Activated CD8-positive, alpha-beta T cell treated with anti-CD3 and anti-CD28 coated beads, Interleukin-2, amount 10 ng/mL, durations not matched to agents 7 days and 5 days (primary cell): ENCODE data around the gene STK10. TPM values are rescaled to one million over a fixed set of nuclear protein-coding genes. Genes with fewer than 3 reads are reported as not detected.

Experiments
- ATAC-seq: fragments of 150-1000 bp; cut with Tn5 transposase; one replicate; pipeline ENCODE4 v1.10.0; 2021; ENCODE audit warnings: moderate library complexity
- CTCF ChIA-PET: fragments of 350-600 bp; sonication (Branson Sonifier 250); formaldehyde crosslinking; loops from one replicate; lab custom pipeline; 2021; ENCODE audit warnings: antibody characterized with exemption; lab: Charles Lee
- POLR2A ChIA-PET: fragments of 350-600 bp; sonication (Branson Sonifier 250); formaldehyde crosslinking; loops from one replicate; lab custom pipeline; 2021; ENCODE audit warnings: antibody characterized with exemption; lab: Charles Lee
- DNase-seq: peaks from one replicate; pipeline ENCODE4 v3.0.0-alpha.2; 2020
- H3K27ac Mint-ChIP-seq: one replicate; pipeline ENCODE4 v1.8.0; 2021; ENCODE audit warnings: mild to moderate bottlenecking, mixed read lengths
- H3K27me3 Mint-ChIP-seq: one replicate; pipeline ENCODE4 v1.8.0; 2021; ENCODE audit warnings: low read depth, mixed read lengths
- H3K36me3 Mint-ChIP-seq: one replicate; pipeline ENCODE4 v1.8.0; 2021; ENCODE audit warnings: low read depth, mixed read lengths
- H3K4me1 Mint-ChIP-seq: one replicate; pipeline ENCODE4 v1.8.0; 2021; ENCODE audit warnings: low read depth, mixed read lengths
- H3K4me3 Mint-ChIP-seq: one replicate; pipeline ENCODE4 v1.8.0; 2021; ENCODE audit warnings: mild to moderate bottlenecking, mixed read lengths
- H3K9me3 Mint-ChIP-seq: one replicate; pipeline ENCODE4 v1.8.0; 2022; ENCODE audit warnings: mixed read lengths; ENCODE audit not compliant: insufficient read depth
- total RNA-seq, 2 experiments: library from RNA; stranded (reverse); gene quantifications; one replicate each; pipeline ENCODE4 v1.2.3, GENCODE V29; 2021

Gene STK10
- total RNA-seq, 2 experiments from 2014 or later, result 294 to 299 TPM

DNA sequence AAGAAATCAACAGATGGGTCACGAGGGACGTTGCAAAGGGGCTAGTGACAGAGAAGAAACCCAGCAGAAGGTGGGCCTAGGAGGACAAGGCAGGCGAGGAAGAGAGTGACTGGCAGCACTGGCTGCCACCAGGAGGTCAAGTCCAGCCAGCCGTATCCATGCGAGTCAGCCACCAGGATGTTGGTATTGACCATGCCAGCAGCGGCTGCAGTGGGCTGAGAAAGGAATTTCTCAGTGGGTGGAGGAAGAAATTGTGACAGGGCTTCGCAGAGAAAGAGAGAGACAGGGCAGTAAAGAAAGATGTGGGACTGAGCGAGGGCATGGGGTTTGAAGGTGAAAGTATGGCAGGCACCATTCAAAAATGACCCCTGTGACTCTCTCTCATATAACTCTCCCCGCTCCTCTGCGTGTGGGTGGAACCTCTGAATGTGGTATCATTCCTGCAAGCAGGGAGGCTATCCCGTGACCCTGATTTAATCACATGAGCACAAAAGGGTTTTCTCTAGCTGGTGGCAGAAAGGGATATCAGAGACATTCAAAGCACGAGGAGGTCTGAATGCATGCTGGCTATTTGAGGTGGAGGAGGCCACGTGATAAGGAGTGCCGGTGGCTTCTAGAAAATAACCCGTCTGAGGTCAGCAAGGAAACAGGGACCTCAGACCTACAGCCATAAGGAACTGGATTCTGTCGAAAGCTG lies 136.2 kb downstream of the STK10 start:
- ChIA-PET CTCF (no interaction called here), POLR2A (no interaction called here)
- ATAC-seq (no peak), DNase-seq (no peak)
- Mint-ChIP-seq H3K9me3 (no peaks in the 10 kb centered on the region), H3K27me3 (no peaks in the 10 kb centered on the region), H3K4me1 (peaks cover 7% of the 10 kb centered on the region), H3K4me3 (no peak overlapping the region), H3K27ac (peak overlapping the region; percentile 33), H3K36me3 (peaks cover 76% of the 10 kb centered on the region)

GRCh38 chr5:172050080-172050479 lies 137.9 kb downstream of the STK10 start:
- no peak for DNase-seq
- Mint-ChIP-seq H3K4me1 (peaks cover 5% of the 10 kb centered on the region), H3K9me3 (no peaks in the 10 kb centered on the region), H3K4me3 (no peak overlapping the region), H3K27ac (no peak overlapping the region), H3K27me3 (no peaks in the 10 kb centered on the region), H3K36me3 (peaks cover 70% of the 10 kb centered on the region)
- ChIA-PET CTCF (interaction anchor here (1.8 to 2.1 kb wide), 2 partner anchors 9 to 138 kb away, joined by 8 read pairs; no protein-coding TSS in a partner anchor), POLR2A (no interaction called here)
- ATAC-seq, result no peak

DNA sequence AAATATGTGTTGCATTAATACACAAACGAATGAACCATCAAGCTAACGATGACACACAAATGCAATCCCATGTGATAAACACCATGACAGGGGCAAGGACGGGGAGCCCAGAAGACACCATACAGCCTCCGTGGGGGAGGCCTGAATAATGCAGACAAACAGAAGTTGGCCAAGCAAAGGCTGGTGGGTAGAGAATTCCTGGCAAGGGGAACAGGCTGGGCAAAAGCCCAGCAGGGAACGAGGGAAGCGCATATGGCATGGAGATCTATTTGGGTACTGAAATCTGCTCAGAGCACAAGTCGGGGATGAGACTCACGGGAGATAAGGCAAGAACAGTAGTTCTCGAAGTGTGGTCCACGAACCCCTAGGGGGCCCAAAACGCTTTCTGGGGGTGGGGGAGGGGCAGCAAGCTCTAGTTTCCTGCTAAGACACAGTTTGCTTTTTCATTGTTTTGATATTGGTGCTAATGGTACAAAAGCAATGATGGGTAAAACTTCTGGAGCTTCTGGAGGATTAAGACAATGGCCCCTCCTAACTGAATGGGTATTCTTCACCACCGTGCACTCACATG lies 138.7 kb downstream of the STK10 start:
- no peak overlapping the region for H3K4me3 Mint-ChIP-seq
- peaks cover 72% of the 10 kb centered on the region for H3K36me3 Mint-ChIP-seq
- H3K9me3 Mint-ChIP-seq, result no peaks in the 10 kb centered on the region
- DNase-seq, result no peak
- H3K27ac Mint-ChIP-seq, result no peak overlapping the region
- ChIA-PET POLR2A (no interaction called here), CTCF (interaction anchor here (1.8 to 2.1 kb wide), 2 partner anchors 10 to 137 kb away, joined by 8 read pairs; no protein-coding TSS in a partner anchor)
- no peaks in the 10 kb centered on the region for H3K4me1 Mint-ChIP-seq
- no peaks in the 10 kb centered on the region for H3K27me3 Mint-ChIP-seq
- ATAC-seq, result no peak

GRCh38 chr5:172048539-172049101 lies 139.4 kb downstream of the STK10 start:
- peak overlapping the region; percentile 55 for H3K27ac Mint-ChIP-seq
- ChIA-PET CTCF (interaction anchor here (1.0 to 1.8 kb wide), 4 partner anchors 11 to 245 kb away, joined by 3 to 8 read pairs (median 4); no protein-coding TSS in a partner anchor), POLR2A (no interaction called here)
- peaks cover 75% of the 10 kb centered on the region for H3K36me3 Mint-ChIP-seq
- H3K9me3 Mint-ChIP-seq, result no peaks in the 10 kb centered on the region
- H3K27me3 Mint-ChIP-seq, result no peaks in the 10 kb centered on the region
- H3K4me3 Mint-ChIP-seq, result no peak overlapping the region
- DNase-seq (no peak), ATAC-seq (no peak)
- no peaks in the 10 kb centered on the region for H3K4me1 Mint-ChIP-seq

GRCh38 chr5:172048170-172048422 lies 139.9 kb downstream of the STK10 start:
- POLR2A ChIA-PET, result no interaction called here
- H3K4me3 Mint-ChIP-seq, result no peak overlapping the region
- DNase-seq (no peak), ATAC-seq (no peak)
- CTCF ChIA-PET, result interaction anchor here (1.0 to 1.8 kb wide), 3 partner anchors 11 to 246 kb away, joined by 3 to 4 read pairs (median 4); no protein-coding TSS in a partner anchor
- H3K4me1 Mint-ChIP-seq, result no peaks in the 10 kb centered on the region
- no peaks in the 10 kb centered on the region for H3K9me3 Mint-ChIP-seq
- no peak overlapping the region for H3K27ac Mint-ChIP-seq
- no peaks in the 10 kb centered on the region for H3K27me3 Mint-ChIP-seq
- peaks cover 75% of the 10 kb centered on the region for H3K36me3 Mint-ChIP-seq

- no peak for DNase-seq
- ChIA-PET POLR2A (no interaction called here), CTCF (interaction anchor here (1.6 to 2.4 kb wide), 3 partner anchors 13 to 247 kb away, joined by 4 to 11 read pairs (median 6); no protein-coding TSS in a partner anchor)
- H3K4me3 Mint-ChIP-seq, result no peak overlapping the region
- no peak for ATAC-seq
- peaks cover 65% of the 10 kb centered on the region for H3K36me3 Mint-ChIP-seq
- H3K27me3 Mint-ChIP-seq, result no peaks in the 10 kb centered on the region
- H3K27ac Mint-ChIP-seq, result no peak overlapping the region
- H3K4me1 Mint-ChIP-seq, result no peaks in the 10 kb centered on the region
- no peaks in the 10 kb centered on the region for H3K9me3 Mint-ChIP-seq
These were observed 141.4 kb downstream of the STK10 start for GRCh38 chr5:172046593-172046992.

- ATAC-seq (no peak), DNase-seq (no peak)
- peak overlapping the region; percentile 63 for H3K27ac Mint-ChIP-seq
- POLR2A ChIA-PET, result no interaction called here
- no peaks in the 10 kb centered on the region for H3K9me3 Mint-ChIP-seq
- H3K27me3 Mint-ChIP-seq, result no peaks in the 10 kb centered on the region
- peaks cover 55% of the 10 kb centered on the region for H3K36me3 Mint-ChIP-seq
- no peak overlapping the region for H3K4me3 Mint-ChIP-seq
- no peaks in the 10 kb centered on the region for H3K4me1 Mint-ChIP-seq
- CTCF ChIA-PET, result interaction anchor here (1.0 to 2.4 kb wide), 2 partner anchors 38 to 134 kb away, joined by 3 to 11 read pairs; partner anchors contain the start of gene FBXW11
These were observed 142.8 kb downstream of the STK10 start for GRCh38 chr5:172045315-172045632.

GRCh38 chr5:172044631-172045314 lies 143.3 kb downstream of the STK10 start:
- Mint-ChIP-seq H3K36me3 (peaks cover 53% of the 10 kb centered on the region), H3K4me1 (peaks cover 2% of the 10 kb centered on the region), H3K27ac (peak overlapping the region; percentile 63), H3K9me3 (no peaks in the 10 kb centered on the region), H3K27me3 (no peaks in the 10 kb centered on the region), H3K4me3 (no peak overlapping the region)
- CTCF ChIA-PET, result interaction anchor here (1.0 to 2.4 kb wide), 2 partner anchors 38 to 133 kb away, joined by 3 to 11 read pairs; partner anchors contain the start of gene FBXW11
- POLR2A ChIA-PET, result no interaction called here
- DNase-seq (no peak), ATAC-seq (no peak)

DNA sequence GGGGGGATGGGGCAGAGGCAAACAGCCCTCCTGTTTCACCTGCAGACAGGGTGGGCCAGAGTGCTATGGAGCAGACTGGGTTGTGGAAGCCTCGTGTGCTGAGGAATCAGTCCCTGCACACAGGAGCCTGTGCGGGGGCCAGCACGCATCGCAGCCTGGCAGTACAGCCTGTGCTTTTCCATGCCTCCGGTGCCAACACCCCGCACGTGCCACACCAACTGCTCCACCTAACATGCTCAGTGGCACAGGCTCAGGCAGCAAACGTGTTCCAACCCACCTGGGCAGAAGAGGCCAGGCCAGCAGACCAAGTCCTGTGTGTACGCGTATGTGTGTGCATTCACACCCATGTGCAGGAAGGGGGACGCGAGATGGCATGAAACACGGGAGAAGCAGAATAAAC lies 144.2 kb downstream of the STK10 start:
- ChIA-PET POLR2A (no interaction called here), CTCF (no interaction called here)
- H3K36me3 Mint-ChIP-seq, result peaks cover 46% of the 10 kb centered on the region
- no peak for ATAC-seq
- peaks cover 2% of the 10 kb centered on the region for H3K4me1 Mint-ChIP-seq
- no peaks in the 10 kb centered on the region for H3K9me3 Mint-ChIP-seq
- DNase-seq, result no peak
- no peak overlapping the region for H3K4me3 Mint-ChIP-seq
- no peaks in the 10 kb centered on the region for H3K27me3 Mint-ChIP-seq
- no peak overlapping the region for H3K27ac Mint-ChIP-seq

DNA sequence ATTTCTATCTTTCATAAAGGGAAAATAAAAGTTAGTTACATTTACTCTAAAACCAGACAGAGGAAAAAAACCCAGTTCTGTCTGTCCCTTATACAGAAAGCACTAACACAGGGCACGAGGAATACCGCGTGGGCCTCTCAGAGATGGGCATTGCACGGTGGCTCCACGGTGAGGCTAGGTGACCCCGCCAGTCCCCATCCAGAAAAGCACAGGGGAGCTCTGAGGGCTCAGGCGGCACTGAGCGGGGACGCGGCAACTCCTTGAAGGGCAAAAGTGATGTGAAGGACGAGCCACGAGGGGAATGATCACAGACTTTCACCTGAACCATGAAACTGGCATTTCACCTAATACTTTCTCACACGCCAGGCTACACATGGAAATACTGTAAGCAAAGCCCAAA lies 145.8 kb downstream of the STK10 start:
- H3K27me3 Mint-ChIP-seq, result no peaks in the 10 kb centered on the region
- CTCF ChIA-PET, result interaction anchor here (1.6 to 4.8 kb wide), 2 partner anchors 130 to 134 kb away, joined by 5 to 80 read pairs; no protein-coding TSS in a partner anchor
- no peak overlapping the region for H3K4me3 Mint-ChIP-seq
- no peak overlapping the region for H3K27ac Mint-ChIP-seq
- ATAC-seq (no peak), DNase-seq (no peak)
- H3K36me3 Mint-ChIP-seq, result peaks cover 35% of the 10 kb centered on the region
- POLR2A ChIA-PET, result interaction anchor here (0.7 kb wide), 1 partner anchor 141 kb away, joined by 4 read pairs; no protein-coding TSS in a partner anchor
- peaks cover 2% of the 10 kb centered on the region for H3K4me1 Mint-ChIP-seq
- H3K9me3 Mint-ChIP-seq, result no peaks in the 10 kb centered on the region

GRCh38 chr5:172038167-172038566 lies 149.9 kb downstream of the STK10 start:
- Mint-ChIP-seq H3K27ac (no peak overlapping the region), H3K4me3 (no peak overlapping the region), H3K36me3 (peaks cover 4% of the 10 kb centered on the region), H3K4me1 (peaks cover 11% of the 10 kb centered on the region), H3K9me3 (no peaks in the 10 kb centered on the region), H3K27me3 (no peaks in the 10 kb centered on the region)
- DNase-seq (no peak), ATAC-seq (no peak)
- CTCF ChIA-PET, result interaction anchor here (4.4 kb wide), 1 partner anchor 126 kb away, joined by 29 read pairs; no protein-coding TSS in a partner anchor
- POLR2A ChIA-PET, result no interaction called here
